CD8-positive, alpha-beta memory T cell (primary cell): ENCODE results near the gene SRPK3. TPM values are rescaled to one million over a fixed set of nuclear protein-coding genes. Genes with fewer than 3 reads are reported as not detected.

Experiments used
- CTCF ChIA-PET: fragments of 350-600 bp; sonication (Branson Sonifier 250); formaldehyde crosslinking; loops from one replicate; lab custom pipeline; 2021; ENCODE audit warnings: antibody characterized with exemption; lab: Charles Lee
- POLR2A ChIA-PET: fragments of 350-600 bp; sonication (Branson Sonifier 250); formaldehyde crosslinking; loops from one replicate; lab custom pipeline; 2021; ENCODE audit warnings: antibody characterized with exemption; lab: Charles Lee
- DNase-seq, 5 donors: peaks; one replicate each; pipeline versions ENCODE4 v3.0.0 to v3.0.0-alpha.2; 2020 to 2022; ENCODE audit warnings: mixed read lengths in 1 of 5
- H3K27ac ChIP-seq: one replicate; pipeline ENCODE4 v1.7.0; 2013; ENCODE audit warnings: low read depth, mild to moderate bottlenecking, low read length, moderate library complexity
- H3K27me3 ChIP-seq: 2 replicates; pipeline ENCODE4 v1.7.0; 2013; ENCODE audit warnings: low read length, mild to moderate bottlenecking; ENCODE audit not compliant: insufficient read depth, poor library complexity, severe bottlenecking
- H3K36me3 ChIP-seq: 2 replicates; pipeline ENCODE4 v1.7.0; 2013; ENCODE audit warnings: mild to moderate bottlenecking, low read length, moderate library complexity; ENCODE audit not compliant: insufficient read depth
- H3K4me1 ChIP-seq: 2 replicates; pipeline ENCODE4 v1.7.0; 2013; ENCODE audit warnings: mild to moderate bottlenecking, low read length, moderate library complexity; ENCODE audit not compliant: insufficient read depth
- H3K4me3 ChIP-seq: 2 replicates; pipeline ENCODE4 v1.7.0; 2013; ENCODE audit warnings: mild to moderate bottlenecking, low read length
- H3K9me3 ChIP-seq: 2 replicates; pipeline ENCODE4 v1.7.0; 2013; ENCODE audit warnings: mild to moderate bottlenecking, low read length
- H3K27ac Mint-ChIP-seq, 8 donors: one replicate each; pipeline ENCODE4 v1.8.0; 2020 to 2021; ENCODE audit warnings: mixed read lengths in 8 of 8, mild to moderate bottlenecking in 6 of 8, inconsistent platforms in 3 of 8, moderate library complexity in 3 of 8
- H3K27me3 Mint-ChIP-seq, 2 donors: one replicate each; pipeline ENCODE4 v1.8.0; 2020 to 2021; ENCODE audit warnings: mixed read lengths in 2 of 2, mild to moderate bottlenecking in 1 of 2, moderate library complexity in 1 of 2
- H3K36me3 Mint-ChIP-seq, 3 donors: one replicate each; pipeline ENCODE4 v1.8.0; 2020 to 2021; ENCODE audit warnings: mixed read lengths in 3 of 3, inconsistent platforms in 1 of 3, mild to moderate bottlenecking in 1 of 3
- H3K4me1 Mint-ChIP-seq, 3 donors: one replicate each; pipeline ENCODE4 v1.8.0; 2020 to 2021; ENCODE audit warnings: mixed read lengths in 3 of 3, inconsistent platforms in 1 of 3, mild to moderate bottlenecking in 1 of 3
- H3K4me3 Mint-ChIP-seq, 7 donors: one replicate each; pipeline ENCODE4 v1.8.0; 2020 to 2021; ENCODE audit warnings: mixed read lengths in 7 of 7, mild to moderate bottlenecking in 6 of 7, moderate library complexity in 4 of 7, inconsistent platforms in 2 of 7
- H3K9me3 Mint-ChIP-seq, 5 donors: one replicate each; pipeline ENCODE4 v1.8.0; 2020 to 2022; ENCODE audit warnings: mixed read lengths in 5 of 5, mild to moderate bottlenecking in 3 of 5, moderate library complexity in 2 of 5, inconsistent platforms in 1 of 5
- polyA plus RNA-seq: library from polyadenylated mRNA; unstranded; fragments of 300-500 nt; fragmentation: Illumina TruSeq; gene quantifications from one replicate; pipeline ENCODE4 v1.2.3, GENCODE V29; 2021
- total RNA-seq, 2 experiments: library from RNA; stranded (reverse); gene quantifications; one replicate each; pipeline ENCODE4 v1.2.3, GENCODE V29; 2021

The SRPK3 gene
- total and polyA plus RNA-seq, 3 experiments from 2014 or later, result not detected

- Histone ChIP-seq H3K4me3 (no peak overlapping the region), H3K9me3 (no peaks in the 10 kb centered on the region), H3K4me1 (no peaks in the 10 kb centered on the region), H3K27ac (no peak overlapping the region), H3K27me3 (no peaks in the 10 kb centered on the region), H3K36me3 (no peaks in the 10 kb centered on the region)
- no peak overlapping the region for H3K4me3 Mint-ChIP-seq
- POLR2A ChIA-PET, result no interaction called here
- DNase-seq, result no peak
- H3K9me3 Mint-ChIP-seq, result no peaks in the 10 kb centered on the region
- CTCF ChIA-PET, result no interaction called here
- peaks cover 0 to 5% of the 10 kb centered on the region in 2 donors for H3K27me3 Mint-ChIP-seq
- peaks cover 0 to 2% (median 0%) of the 10 kb centered on the region in 3 donors for H3K4me1 Mint-ChIP-seq
- no peak overlapping the region for H3K27ac Mint-ChIP-seq
- peaks cover 0 to 5% (median 0%) of the 10 kb centered on the region in 3 donors for H3K36me3 Mint-ChIP-seq
Measured at GRCh38 chrX:153779891-153780677, 757 bp upstream of the SRPK3 start.

- H3K36me3 ChIP-seq, result no peaks in the 10 kb centered on the region
- Mint-ChIP-seq H3K4me1 (peaks cover 0 to 2% (median 0%) of the 10 kb centered on the region in 3 donors), H3K36me3 (peaks cover 0 to 16% (median 0%) of the 10 kb centered on the region in 3 donors), H3K27me3 (peaks cover 0 to 5% of the 10 kb centered on the region in 2 donors), H3K27ac (no peak overlapping the region), H3K4me3 (no peak overlapping the region), H3K9me3 (no peaks in the 10 kb centered on the region)
- H3K27ac ChIP-seq, result no peak overlapping the region
- no peak overlapping the region for H3K4me3 ChIP-seq
- no peaks in the 10 kb centered on the region for H3K4me1 ChIP-seq
- H3K9me3 ChIP-seq, result no peaks in the 10 kb centered on the region
- ChIA-PET CTCF (no interaction called here), POLR2A (no interaction called here)
- no peak for DNase-seq
- no peaks in the 10 kb centered on the region for H3K27me3 ChIP-seq
Measured at GRCh38 chrX:153781428-153782047, 697 bp downstream of the SRPK3 start.

GRCh38 chrX:153782313-153782712 lies 1.5 kb downstream of the SRPK3 start:
- H3K27me3 ChIP-seq, result no peaks in the 10 kb centered on the region
- H3K36me3 ChIP-seq, result no peaks in the 10 kb centered on the region
- peaks cover 0 to 2% (median 0%) of the 10 kb centered on the region in 3 donors for H3K4me1 Mint-ChIP-seq
- peaks cover 0 to 21% (median 0%) of the 10 kb centered on the region in 3 donors for H3K36me3 Mint-ChIP-seq
- no peak overlapping the region for H3K4me3 Mint-ChIP-seq
- POLR2A ChIA-PET, result interaction anchor here (0.6 kb wide), 1 partner anchor 100 kb away, joined by 3 read pairs; no protein-coding TSS in a partner anchor
- no peak overlapping the region for H3K27ac Mint-ChIP-seq
- no peak overlapping the region for H3K27ac ChIP-seq
- H3K27me3 Mint-ChIP-seq, result peaks cover 0 to 5% of the 10 kb centered on the region in 2 donors
- no peak overlapping the region for H3K4me3 ChIP-seq
- H3K9me3 ChIP-seq, result no peaks in the 10 kb centered on the region
- CTCF ChIA-PET, result no interaction called here
- H3K4me1 ChIP-seq, result no peaks in the 10 kb centered on the region
- H3K9me3 Mint-ChIP-seq, result no peaks in the 10 kb centered on the region
- DNase-seq, result no peak

GRCh38 chrX:153782871-153783270 lies 2.0 kb downstream of the SRPK3 start:
- DNase-seq, result no peak
- POLR2A ChIA-PET, result interaction anchor here (0.6 kb wide), 1 partner anchor 100 kb away, joined by 3 read pairs; no protein-coding TSS in a partner anchor
- Mint-ChIP-seq H3K4me1 (peaks cover 0 to 2% (median 0%) of the 10 kb centered on the region in 3 donors), H3K27ac (no peak overlapping the region), H3K4me3 (no peak overlapping the region), H3K27me3 (peaks cover 0 to 5% of the 10 kb centered on the region in 2 donors), H3K9me3 (no peaks in the 10 kb centered on the region), H3K36me3 (peaks cover 0 to 24% (median 0%) of the 10 kb centered on the region in 3 donors)
- Histone ChIP-seq H3K4me3 (no peak overlapping the region), H3K27ac (no peak overlapping the region), H3K27me3 (no peaks in the 10 kb centered on the region), H3K4me1 (no peaks in the 10 kb centered on the region), H3K9me3 (no peaks in the 10 kb centered on the region), H3K36me3 (no peaks in the 10 kb centered on the region)
- CTCF ChIA-PET, result no interaction called here

GRCh38 chrX:153783378-153784013 lies 2.7 kb downstream of the SRPK3 start:
- peaks cover 0 to 5% of the 10 kb centered on the region in 2 donors for H3K27me3 Mint-ChIP-seq
- DNase-seq, result no peak

GRCh38 chrX:153784325-153784967 lies 3.6 kb downstream of the SRPK3 start:
- H3K27ac Mint-ChIP-seq, result no peak overlapping the region
- no peak for DNase-seq
- peaks cover 0 to 2% (median 0%) of the 10 kb centered on the region in 3 donors for H3K4me1 Mint-ChIP-seq
- H3K9me3 Mint-ChIP-seq, result no peaks in the 10 kb centered on the region
- ChIA-PET POLR2A (no interaction called here), CTCF (no interaction called here)
- Histone ChIP-seq H3K27ac (no peak overlapping the region), H3K4me3 (no peak overlapping the region), H3K27me3 (no peaks in the 10 kb centered on the region), H3K9me3 (no peaks in the 10 kb centered on the region), H3K36me3 (no peaks in the 10 kb centered on the region), H3K4me1 (no peaks in the 10 kb centered on the region)
- no peak overlapping the region for H3K4me3 Mint-ChIP-seq
- peaks cover 0 to 5% of the 10 kb centered on the region in 2 donors for H3K27me3 Mint-ChIP-seq
- peaks cover 0 to 32% (median 0%) of the 10 kb centered on the region in 3 donors for H3K36me3 Mint-ChIP-seq

More at GRCh38 chrX:153783378-153784013, 2.7 kb downstream of the SRPK3 start:
- Mint-ChIP-seq H3K36me3 (peaks cover 0 to 26% (median 0%) of the 10 kb centered on the region in 3 donors), H3K27ac (peak overlapping the region in 1 of 8 donors; percentile 36), H3K4me3 (no peak overlapping the region), H3K9me3 (no peaks in the 10 kb centered on the region), H3K4me1 (peaks cover 0 to 2% (median 0%) of the 10 kb centered on the region in 3 donors)
- Histone ChIP-seq H3K9me3 (no peaks in the 10 kb centered on the region), H3K4me1 (no peaks in the 10 kb centered on the region), H3K36me3 (no peaks in the 10 kb centered on the region), H3K27me3 (no peaks in the 10 kb centered on the region), H3K4me3 (no peak overlapping the region), H3K27ac (no peak overlapping the region)
- POLR2A ChIA-PET, result no interaction called here
- CTCF ChIA-PET, result no interaction called here

GRCh38 chrX:153786669-153787068 lies 5.8 kb downstream of the SRPK3 start:
- no peaks in the 10 kb centered on the region for H3K9me3 Mint-ChIP-seq
- no peak for DNase-seq
- no peak overlapping the region for H3K4me3 Mint-ChIP-seq
- Histone ChIP-seq H3K27ac (no peak overlapping the region), H3K36me3 (no peaks in the 10 kb centered on the region), H3K27me3 (no peaks in the 10 kb centered on the region), H3K9me3 (no peaks in the 10 kb centered on the region), H3K4me1 (no peaks in the 10 kb centered on the region), H3K4me3 (no peak overlapping the region)
- ChIA-PET POLR2A (no interaction called here), CTCF (interaction anchor here (1.0 kb wide), 1 partner anchor 9 kb away, joined by 3 read pairs; no protein-coding TSS in a partner anchor)
- no peaks in the 10 kb centered on the region for H3K27me3 Mint-ChIP-seq
- peaks cover 2 to 4% (median 2%) of the 10 kb centered on the region in 3 donors for H3K4me1 Mint-ChIP-seq
- peak overlapping the region in 2 of 8 donors; percentile 6 to 69 for H3K27ac Mint-ChIP-seq
- H3K36me3 Mint-ChIP-seq, result peaks cover 0 to 44% (median 0%) of the 10 kb centered on the region in 3 donors
